NCI-H345 treated with DMSO at 0.1 percent for 48 hours (cell line): ENCODE data around the gene PRR22.

ENCODE experiments used
- DNase-seq: peaks from one replicate; lab custom pipeline; 2025; ENCODE audit not compliant: unreplicated experiment; lab: John Stamatoyannopoulos, UW

PRR22 gene

GRCh38 chr19:5784581-5785147 is at the start of gene PRR22:
Gene PRR22 (minus strand): TSS chr19:5784746. CDS start chr19:5784660, 86 bp downstream.
- DNase-seq, result no peak

- DNase-seq, result no peak
Observed at GRCh38 chr19:5832527-5833216, 48.1 kb upstream of the PRR22 start.

GRCh38 chr19:5832061-5832460 is 47.5 kb upstream of the PRR22 start:
- no peak for DNase-seq

- no peak for DNase-seq
Observed at GRCh38 chr19:5831159-5831558, 46.6 kb upstream of the PRR22 start.

GRCh38 chr19:5829567-5830310 is 45.2 kb upstream of the PRR22 start:
- no peak for DNase-seq

- DNase-seq, result peak; percentile 70
Observed at GRCh38 chr19:5828661-5829566, 44.4 kb upstream of the PRR22 start.

- DNase-seq, result peak; percentile 98
Observed at GRCh38 chr19:5827891-5828660, 43.5 kb upstream of the PRR22 start.

GRCh38 chr19:5827342-5827890 is 42.9 kb upstream of the PRR22 start:
- no peak for DNase-seq

GRCh38 chr19:5826531-5827341 is 42.2 kb upstream of the PRR22 start:
- peak; percentile 98 for DNase-seq

- DNase-seq, result no peak
Observed at GRCh38 chr19:5825178-5825577, 40.6 kb upstream of the PRR22 start.

- no peak for DNase-seq
Observed at GRCh38 chr19:5824751-5825150, 40.2 kb upstream of the PRR22 start.

- no peak for DNase-seq
Observed at GRCh38 chr19:5823579-5824281, 39.2 kb upstream of the PRR22 start.

GRCh38 chr19:5822181-5822844 is 37.8 kb upstream of the PRR22 start:
- peak; percentile 11 for DNase-seq

GRCh38 chr19:5821521-5822180 is 37.1 kb upstream of the PRR22 start:
- DNase-seq, result no peak

GRCh38 chr19:5820785-5821184 is 36.2 kb upstream of the PRR22 start:
- DNase-seq, result no peak

- DNase-seq, result no peak
Observed at GRCh38 chr19:5818594-5818993, 34.0 kb upstream of the PRR22 start.

- DNase-seq, result no peak
Observed at GRCh38 chr19:5817218-5817617, 32.7 kb upstream of the PRR22 start.

GRCh38 chr19:5814852-5815246 is 30.3 kb upstream of the PRR22 start:
- no peak for DNase-seq
